ENCODE measurements around the gene IL12A.

IL12A gene

DNA sequence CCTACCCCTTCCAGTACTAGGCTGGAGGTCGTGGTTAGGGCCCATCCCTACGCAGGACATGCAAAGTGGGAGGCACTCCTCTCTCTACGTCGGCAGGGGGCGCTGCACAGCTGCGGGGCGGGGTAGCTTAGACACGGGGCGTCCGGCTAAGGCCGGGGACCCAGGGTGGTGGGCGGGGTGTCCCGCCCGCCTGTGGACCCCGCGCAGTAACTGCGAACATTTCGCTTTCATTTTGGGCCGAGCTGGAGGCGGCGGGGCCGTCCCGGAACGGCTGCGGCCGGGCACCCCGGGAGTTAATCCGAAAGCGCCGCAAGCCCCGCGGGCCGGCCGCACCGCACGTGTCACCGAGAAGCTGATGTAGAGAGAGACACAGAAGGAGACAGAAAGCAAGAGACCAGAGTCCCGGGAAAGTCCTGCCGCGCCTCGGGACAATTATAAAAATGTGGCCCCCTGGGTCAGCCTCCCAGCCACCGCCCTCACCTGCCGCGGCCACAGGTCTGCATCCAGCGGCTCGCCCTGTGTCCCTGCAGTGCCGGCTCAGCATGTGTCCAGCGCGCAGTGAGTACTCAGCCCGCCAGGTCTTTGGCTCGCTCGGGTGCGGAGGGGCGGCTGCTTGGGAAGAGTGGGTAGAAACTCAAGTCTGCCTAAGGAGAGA lies at the start of gene IL12A:
TSS of gene IL12A (plus strand) at position 219 of the 655 bp plus-strand sequence.
- peak; percentile 77 for DNase-seq (ENCODE audit: low spot score)

GRCh38 chr3:159941038-159942000 lies 47.3 kb upstream of the IL12A start:
- no peak for DNase-seq (ENCODE audit: low spot score)

- no peak for DNase-seq (ENCODE audit: low spot score)
Measured at GRCh38 chr3:159944781-159945180, 43.9 kb upstream of the IL12A start.

DNA sequence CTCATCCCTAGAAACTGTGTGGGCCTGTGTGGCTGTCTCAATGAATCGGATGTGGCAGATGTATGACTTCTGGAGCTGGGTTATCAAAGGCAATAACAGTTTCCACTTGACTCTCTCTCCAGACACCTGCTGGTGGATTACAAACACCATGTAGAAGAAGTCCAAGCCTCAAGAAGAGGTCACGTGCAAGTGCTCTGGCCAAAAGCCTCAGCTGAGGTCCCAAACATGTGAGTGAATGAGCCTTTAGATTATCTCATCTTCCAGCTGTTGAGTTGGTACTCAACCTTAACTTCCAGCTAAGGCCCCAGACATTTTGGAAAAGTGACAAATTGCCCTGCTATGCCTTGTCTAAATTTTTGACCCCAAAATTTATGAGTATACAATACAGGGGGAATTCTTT lies 42.7 kb upstream of the IL12A start:
- DNase-seq (ENCODE audit: low spot score) = no peak

DNA sequence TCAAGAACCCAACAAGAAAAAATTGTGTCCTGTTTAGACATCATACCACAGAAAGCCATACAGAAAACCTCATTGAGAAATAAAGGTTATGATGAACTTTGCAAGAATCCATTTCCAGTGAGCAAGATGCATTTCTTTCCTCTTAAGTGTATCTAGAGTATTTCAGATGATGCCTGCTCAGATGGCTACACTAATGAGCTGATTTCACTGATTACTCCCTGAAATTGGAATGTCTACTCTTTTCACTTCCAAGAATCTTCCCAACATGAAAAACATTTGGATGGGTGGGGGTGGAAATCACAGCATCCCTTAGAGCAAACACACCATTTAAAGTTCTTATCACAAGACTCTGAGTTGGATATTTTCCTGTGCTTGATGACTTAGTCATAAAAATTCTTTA lies 41.4 kb upstream of the IL12A start:
- peak; percentile 86 for DNase-seq (ENCODE audit: low spot score)

GRCh38 chr3:159948429-159949144 lies 40.0 kb upstream of the IL12A start:
- DNase-seq (ENCODE audit: low spot score) = peak; percentile 34

DNA sequence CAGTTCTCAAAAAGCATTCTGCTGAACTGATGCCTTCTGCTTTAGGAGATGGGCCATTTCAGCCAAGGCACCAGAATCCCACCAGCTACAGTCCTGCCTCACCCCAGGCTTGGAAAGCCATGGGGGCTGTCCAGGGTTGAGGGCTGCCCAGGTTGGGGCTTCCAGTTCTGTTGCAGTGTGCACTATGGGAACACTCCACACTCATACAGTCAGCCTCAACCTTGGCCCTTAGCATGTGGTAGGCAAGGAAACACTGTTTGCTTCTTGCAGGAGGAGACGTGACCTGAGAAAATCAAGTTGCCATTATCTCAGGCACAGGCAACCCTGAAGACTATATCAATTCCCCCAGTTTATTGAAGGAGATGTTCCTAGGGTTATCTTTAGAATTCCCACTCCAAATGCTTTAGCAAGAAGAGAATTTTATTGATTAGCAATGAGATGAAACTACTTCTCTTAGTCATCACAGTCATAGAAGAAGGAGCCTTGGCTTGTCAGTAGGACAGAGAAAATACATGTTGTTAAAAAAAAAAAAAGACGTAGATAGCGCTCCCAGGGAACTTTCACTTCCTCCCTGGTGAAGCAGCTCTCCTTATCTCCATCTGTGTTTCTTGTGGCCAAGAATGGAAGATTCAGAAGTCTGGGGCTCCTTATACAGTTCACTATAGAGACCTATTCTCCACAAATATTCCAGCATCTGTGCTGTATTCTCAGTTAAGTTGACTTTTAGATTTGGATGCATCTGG lies 38.3 kb upstream of the IL12A start:
- DNase-seq (ENCODE audit: low spot score) = no peak

- no peak for DNase-seq (ENCODE audit: low spot score)
Measured at GRCh38 chr3:159951540-159951939, 37.1 kb upstream of the IL12A start.

DNA sequence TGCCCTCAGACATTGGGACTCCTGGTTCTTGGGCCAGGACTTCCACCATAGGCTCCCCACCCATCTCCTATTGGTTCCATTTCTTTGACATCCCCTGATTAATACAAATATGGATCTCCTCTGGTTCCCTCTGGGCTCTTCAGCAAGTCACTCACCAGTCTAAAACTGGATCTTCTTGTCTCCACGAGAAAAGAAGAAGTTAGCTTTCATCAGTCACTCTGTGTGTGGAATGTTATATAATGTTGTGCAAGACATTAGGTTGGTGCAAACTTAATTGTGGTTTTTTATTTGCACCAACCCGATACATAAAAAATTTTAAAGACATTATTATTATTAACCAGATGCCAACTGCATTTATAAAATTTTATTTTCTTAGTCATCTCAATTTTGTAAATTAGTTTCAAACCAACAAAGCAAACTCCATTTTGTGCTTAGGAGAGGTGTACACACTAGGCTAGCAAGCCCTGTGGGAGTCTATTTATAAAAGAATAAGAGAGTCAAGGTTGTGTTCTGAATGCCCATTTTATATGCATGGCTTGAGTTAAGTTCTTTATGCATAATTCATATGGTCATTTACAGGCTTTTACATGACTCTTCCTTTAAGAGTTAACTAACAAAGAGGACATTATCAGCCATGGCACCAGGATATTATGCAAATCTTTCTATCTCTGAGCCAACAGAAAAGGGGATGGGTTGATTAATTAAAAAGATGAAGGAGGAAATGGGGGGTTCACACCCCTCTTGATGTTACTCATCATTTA lies 35.1 kb upstream of the IL12A start:
- DNase-seq (ENCODE audit: low spot score) = no peak

DNA sequence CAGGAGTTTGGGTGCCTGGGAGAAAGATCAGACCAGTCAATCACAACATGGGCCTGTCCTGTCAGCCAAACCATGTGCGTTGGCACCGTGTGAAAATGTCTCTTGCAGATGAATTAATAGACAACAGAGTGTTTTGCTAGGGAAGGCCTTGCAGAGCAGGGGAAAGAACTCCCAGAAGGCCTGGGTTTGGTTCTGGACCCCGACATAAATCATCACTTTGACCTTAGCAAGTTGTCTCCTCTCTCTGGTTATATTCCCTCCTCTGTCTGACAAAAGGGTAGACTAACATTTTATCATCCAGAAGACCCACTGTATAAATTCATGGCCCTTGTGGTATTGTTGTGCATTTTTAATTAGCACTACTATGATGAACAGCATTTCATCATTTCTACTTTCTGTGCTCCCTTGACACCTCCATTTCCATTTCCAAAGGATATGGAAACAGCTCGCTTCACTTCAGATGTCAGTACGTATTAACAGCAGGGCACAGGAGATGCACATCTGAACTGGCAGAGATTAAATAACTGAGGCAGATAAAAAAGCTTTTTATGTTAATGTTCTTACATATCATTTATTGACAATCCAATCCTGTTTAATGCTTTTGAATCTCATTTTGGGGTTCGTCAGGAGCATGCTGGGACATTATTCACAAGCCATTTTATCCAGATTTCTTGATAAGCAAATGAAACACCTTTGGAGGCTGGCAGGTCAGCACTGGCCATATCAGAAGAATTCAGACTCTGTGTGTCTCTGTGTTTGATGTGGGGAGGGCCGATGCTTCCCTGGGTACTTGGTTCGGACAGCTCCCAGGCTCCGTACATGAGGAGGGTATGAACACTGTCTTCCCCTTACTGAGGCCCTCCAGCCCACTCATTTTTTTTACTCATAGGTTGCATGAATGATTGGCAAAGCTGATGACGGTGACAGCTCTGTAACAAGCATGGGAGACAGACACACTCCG lies 28.2 kb upstream of the IL12A start:
- no peak for DNase-seq (ENCODE audit: low spot score)

DNA sequence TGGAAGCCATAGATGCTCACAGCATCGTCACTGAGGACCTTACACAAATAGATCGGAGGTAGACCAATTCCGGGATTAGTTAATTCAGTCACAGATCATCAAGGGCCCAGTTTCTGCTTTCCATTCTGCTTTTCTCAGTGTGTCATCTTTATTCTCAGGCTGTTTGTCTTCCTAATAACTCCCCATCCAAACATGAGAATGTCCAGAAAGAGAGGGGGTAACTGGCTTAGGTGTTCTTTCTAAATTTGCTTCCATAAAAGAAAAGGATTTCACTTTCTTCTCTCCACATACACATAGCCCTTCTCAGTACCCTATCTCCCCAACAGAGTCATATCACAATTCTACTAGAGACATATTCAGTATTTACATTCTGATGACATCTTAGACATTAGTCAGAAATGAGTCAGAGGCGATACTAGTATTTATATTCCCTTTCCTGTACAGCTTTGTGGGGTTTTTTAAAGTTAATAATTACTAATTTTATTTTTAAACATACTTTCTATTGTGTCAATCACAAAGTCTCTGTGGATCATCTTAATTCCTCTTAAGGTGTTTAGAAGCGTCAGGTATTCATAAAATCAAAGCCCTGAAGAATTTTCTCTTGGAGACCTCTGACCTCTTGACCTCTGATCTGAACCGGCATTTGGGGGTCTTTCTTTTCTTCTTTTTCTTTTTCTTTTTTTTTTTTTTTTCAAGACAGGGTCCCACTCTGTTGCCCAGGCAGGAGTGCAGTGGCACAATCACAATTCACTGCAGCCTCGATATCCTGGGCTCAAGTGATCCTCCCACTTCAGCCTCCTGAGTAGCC lies 24.3 kb upstream of the IL12A start:
- peak; percentile 77 for DNase-seq (ENCODE audit: low spot score)

- no peak for DNase-seq (ENCODE audit: low spot score)
Measured at GRCh38 chr3:159971311-159971710, 17.3 kb upstream of the IL12A start.

DNA sequence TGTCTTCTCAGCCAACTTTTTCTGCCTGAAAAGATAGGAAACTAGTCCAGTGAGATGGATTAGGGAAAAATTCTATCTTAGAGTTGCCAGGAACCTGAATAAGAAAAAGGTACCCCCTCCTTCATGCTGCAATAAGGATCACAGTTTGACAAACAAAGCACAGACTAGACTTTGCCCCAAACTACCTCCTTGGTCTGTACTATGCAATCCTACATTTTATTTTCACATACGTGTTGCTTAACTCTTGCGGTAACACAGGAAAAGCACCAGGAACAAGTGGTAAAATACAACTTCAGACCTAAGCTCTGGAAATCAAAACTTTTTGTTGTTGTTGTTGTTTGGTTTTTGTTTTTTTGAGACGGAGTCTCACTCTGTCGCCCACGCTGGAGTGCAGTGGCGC lies 11.3 kb upstream of the IL12A start:
- DNase-seq (ENCODE audit: low spot score) = no peak

GRCh38 chr3:159978353-159978752 lies 10.3 kb upstream of the IL12A start:
- DNase-seq (ENCODE audit: low spot score) = no peak

- no peak for DNase-seq (ENCODE audit: low spot score)
Measured at GRCh38 chr3:159978918-159979703, 9.5 kb upstream of the IL12A start.

GRCh38 chr3:159982442-159982974 lies 6.1 kb upstream of the IL12A start:
- DNase-seq (ENCODE audit: low spot score) = no peak

DNA sequence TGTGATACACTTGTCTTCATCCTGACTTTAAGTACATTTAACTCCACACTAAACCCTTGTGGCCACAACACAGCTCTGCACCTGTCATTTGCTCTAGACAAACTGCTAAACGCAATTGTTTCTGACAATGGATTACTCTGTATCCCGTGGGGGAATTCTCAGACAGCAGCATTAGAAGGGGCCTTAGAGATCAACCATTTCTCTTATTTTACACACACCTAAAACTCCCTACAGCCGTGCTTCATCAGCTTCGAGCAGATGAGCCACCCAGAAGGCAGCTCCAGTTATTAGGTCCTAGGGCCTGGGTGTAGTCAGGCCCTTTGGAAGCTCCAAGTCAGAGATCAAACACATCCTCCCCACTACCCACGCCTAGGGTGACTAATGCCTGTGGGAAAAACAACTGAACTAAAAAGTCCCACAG lies 1.3 kb upstream of the IL12A start:
- peak; percentile 41 for DNase-seq (ENCODE audit: low spot score)
